ENCODE data around the gene IFI27L1. TPM values are rescaled to one million over a fixed set of nuclear protein-coding genes. Genes with fewer than 3 reads are reported as not detected.

The IFI27L1 gene
- total and polyA plus RNA-seq, 2 of the 13 experiments (the other 11 are each of a cell fraction or from before 2014, with no cell fraction given): 11.9 to 19.0 TPM

GRCh38 chr14:94045101-94045500 lies 36.0 kb upstream of the IFI27L1 start (continued):
- TF ChIP-seq, protein P1, sequence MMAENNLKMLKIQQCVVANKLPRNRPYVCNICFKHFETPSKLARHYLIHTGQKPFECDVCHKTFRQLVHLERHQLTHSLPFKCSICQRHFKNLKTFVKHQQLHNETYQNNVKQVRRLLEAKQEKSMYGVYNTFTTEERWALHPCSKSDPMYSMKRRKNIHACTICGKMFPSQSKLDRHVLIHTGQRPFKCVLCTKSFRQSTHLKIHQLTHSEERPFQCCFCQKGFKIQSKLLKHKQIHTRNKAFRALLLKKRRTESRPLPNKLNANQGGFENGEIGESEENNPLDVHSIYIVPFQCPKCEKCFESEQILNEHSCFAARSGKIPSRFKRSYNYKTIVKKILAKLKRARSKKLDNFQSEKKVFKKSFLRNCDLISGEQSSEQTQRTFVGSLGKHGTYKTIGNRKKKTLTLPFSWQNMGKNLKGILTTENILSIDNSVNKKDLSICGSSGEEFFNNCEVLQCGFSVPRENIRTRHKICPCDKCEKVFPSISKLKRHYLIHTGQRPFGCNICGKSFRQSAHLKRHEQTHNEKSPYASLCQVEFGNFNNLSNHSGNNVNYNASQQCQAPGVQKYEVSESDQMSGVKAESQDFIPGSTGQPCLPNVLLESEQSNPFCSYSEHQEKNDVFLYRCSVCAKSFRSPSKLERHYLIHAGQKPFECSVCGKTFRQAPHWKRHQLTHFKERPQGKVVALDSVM (CRISPR knock-in tag; IDR thresholded peaks at IDR 0.05): no peak
- TF ChIP-seq, protein P2, sequence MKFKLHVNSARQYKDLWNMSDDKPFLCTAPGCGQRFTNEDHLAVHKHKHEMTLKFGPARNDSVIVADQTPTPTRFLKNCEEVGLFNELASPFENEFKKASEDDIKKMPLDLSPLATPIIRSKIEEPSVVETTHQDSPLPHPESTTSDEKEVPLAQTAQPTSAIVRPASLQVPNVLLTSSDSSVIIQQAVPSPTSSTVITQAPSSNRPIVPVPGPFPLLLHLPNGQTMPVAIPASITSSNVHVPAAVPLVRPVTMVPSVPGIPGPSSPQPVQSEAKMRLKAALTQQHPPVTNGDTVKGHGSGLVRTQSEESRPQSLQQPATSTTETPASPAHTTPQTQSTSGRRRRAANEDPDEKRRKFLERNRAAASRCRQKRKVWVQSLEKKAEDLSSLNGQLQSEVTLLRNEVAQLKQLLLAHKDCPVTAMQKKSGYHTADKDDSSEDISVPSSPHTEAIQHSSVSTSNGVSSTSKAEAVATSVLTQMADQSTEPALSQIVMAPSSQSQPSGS (CRISPR knock-in tag; IDR thresholded peaks at IDR 0.05): no peak
- no peak for TF ChIP-seq ZNF597 (CRISPR knock-in tag; IDR thresholded peaks at IDR 0.05)
- TF ChIP-seq TP53 (CRISPR knock-in tag; conservative IDR thresholded peaks at IDR 0.05): no peak
- no peak for TF ChIP-seq PCBP1 (IDR thresholded peaks at IDR 0.05; ENCODE audit: borderline replicate concordance, low read depth, low read length)
- TF ChIP-seq RELA (CRISPR knock-in tag; IDR thresholded peaks at IDR 0.05): no peak
- TF ChIP-seq, protein P3, sequence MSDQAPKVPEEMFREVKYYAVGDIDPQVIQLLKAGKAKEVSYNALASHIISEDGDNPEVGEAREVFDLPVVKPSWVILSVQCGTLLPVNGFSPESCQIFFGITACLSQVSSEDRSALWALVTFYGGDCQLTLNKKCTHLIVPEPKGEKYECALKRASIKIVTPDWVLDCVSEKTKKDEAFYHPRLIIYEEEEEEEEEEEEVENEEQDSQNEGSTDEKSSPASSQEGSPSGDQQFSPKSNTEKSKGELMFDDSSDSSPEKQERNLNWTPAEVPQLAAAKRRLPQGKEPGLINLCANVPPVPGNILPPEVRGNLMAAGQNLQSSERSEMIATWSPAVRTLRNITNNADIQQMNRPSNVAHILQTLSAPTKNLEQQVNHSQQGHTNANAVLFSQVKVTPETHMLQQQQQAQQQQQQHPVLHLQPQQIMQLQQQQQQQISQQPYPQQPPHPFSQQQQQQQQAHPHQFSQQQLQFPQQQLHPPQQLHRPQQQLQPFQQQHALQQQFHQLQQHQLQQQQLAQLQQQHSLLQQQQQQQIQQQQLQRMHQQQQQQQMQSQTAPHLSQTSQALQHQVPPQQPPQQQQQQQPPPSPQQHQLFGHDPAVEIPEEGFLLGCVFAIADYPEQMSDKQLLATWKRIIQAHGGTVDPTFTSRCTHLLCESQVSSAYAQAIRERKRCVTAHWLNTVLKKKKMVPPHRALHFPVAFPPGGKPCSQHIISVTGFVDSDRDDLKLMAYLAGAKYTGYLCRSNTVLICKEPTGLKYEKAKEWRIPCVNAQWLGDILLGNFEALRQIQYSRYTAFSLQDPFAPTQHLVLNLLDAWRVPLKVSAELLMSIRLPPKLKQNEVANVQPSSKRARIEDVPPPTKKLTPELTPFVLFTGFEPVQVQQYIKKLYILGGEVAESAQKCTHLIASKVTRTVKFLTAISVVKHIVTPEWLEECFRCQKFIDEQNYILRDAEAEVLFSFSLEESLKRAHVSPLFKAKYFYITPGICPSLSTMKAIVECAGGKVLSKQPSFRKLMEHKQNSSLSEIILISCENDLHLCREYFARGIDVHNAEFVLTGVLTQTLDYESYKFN (CRISPR knock-in tag; conservative IDR thresholded peaks at IDR 0.05): no peak
- TF ChIP-seq BRD4 (CRISPR knock-in tag; IDR thresholded peaks at IDR 0.05): no peak
- TF ChIP-seq PTBP1 (IDR thresholded peaks at IDR 0.05; ENCODE audit: low read depth, low read length, poor library complexity, severe bottlenecking): no peak
- TF ChIP-seq ZNF724P (CRISPR knock-in tag; IDR thresholded peaks at IDR 0.05; ENCODE audit: borderline replicate concordance): no peak
- TF ChIP-seq ZSCAN29 (CRISPR knock-in tag; conservative IDR thresholded peaks at IDR 0.05): no peak
